NCI-H510A (cell line): Measurements from ENCODE around the gene LTK.

Source experiments
- DNase-seq: peaks from one replicate; lab custom pipeline; 2025; lab: John Stamatoyannopoulos, UW

LTK gene

GRCh38 chr15:41513506-41514227, at the start of gene LTK:
TSS of gene LTK (minus strand) at chr15:41513827. CDS start at chr15:41513709, 118 bp downstream.
- no peak for DNase-seq

- no peak for DNase-seq
Observed at GRCh38 chr15:41562784-41563198, 49.2 kb upstream of the LTK start.

- no peak for DNase-seq
Observed at GRCh38 chr15:41562244-41562643, 48.6 kb upstream of the LTK start.

- DNase-seq = no peak
Observed at GRCh38 chr15:41561777-41562145, 48.1 kb upstream of the LTK start.

GRCh38 chr15:41561104-41561776, 47.6 kb upstream of the LTK start:
- DNase-seq = no peak

GRCh38 chr15:41560572-41560874, 46.9 kb upstream of the LTK start:
- no peak for DNase-seq

- no peak for DNase-seq
Observed at GRCh38 chr15:41559239-41559782, 45.7 kb upstream of the LTK start.

- peak; percentile 25 for DNase-seq
Observed at GRCh38 chr15:41558400-41559238, 45.0 kb upstream of the LTK start, which contains the start of gene TYRO3. TSS of gene TYRO3 (plus strand) at chr15:41559212. CDS start at chr15:41559258, 46 bp downstream.

GRCh38 chr15:41557673-41558399, 44.2 kb upstream of the LTK start:
- DNase-seq = peak; percentile 72

- no peak for DNase-seq
Observed at GRCh38 chr15:41556677-41557076, 43.0 kb upstream of the LTK start.

- no peak for DNase-seq
Observed at GRCh38 chr15:41554915-41555314, 41.3 kb upstream of the LTK start.

GRCh38 chr15:41554343-41554742, 40.7 kb upstream of the LTK start:
- no peak for DNase-seq

GRCh38 chr15:41553731-41554130, 40.1 kb upstream of the LTK start:
- no peak for DNase-seq

GRCh38 chr15:41550066-41550775, 36.6 kb upstream of the LTK start:
- no peak for DNase-seq

GRCh38 chr15:41546851-41547786, 33.5 kb upstream of the LTK start:
- no peak for DNase-seq

- no peak for DNase-seq
Observed at GRCh38 chr15:41545218-41545617, 31.6 kb upstream of the LTK start.

- no peak for DNase-seq
Observed at GRCh38 chr15:41544650-41545015, 31.0 kb upstream of the LTK start.

GRCh38 chr15:41543521-41543870, 29.9 kb upstream of the LTK start:
- no peak for DNase-seq

- DNase-seq = no peak
Observed at GRCh38 chr15:41536866-41537265, 23.2 kb upstream of the LTK start.

- no peak for DNase-seq
Observed at GRCh38 chr15:41535544-41535943, 21.9 kb upstream of the LTK start.
